GM12873 (cell line): Measurements from ENCODE around the gene CACNA2D2.

Source experiments
- CTCF ChIP-seq: IDR thresholded peaks from 2 replicates; pipeline ENCODE4 v1.5.1; 2012; ENCODE audit warnings: low read depth, mild to moderate bottlenecking, moderate library complexity, low read length, control low read depth; ENCODE audit not compliant: insufficient read depth; ENCODE audit errors: missing control alignments

CACNA2D2 gene

GRCh38 chr3:50517721-50518206 is 14.3 kb upstream of the CACNA2D2 start:
- TF ChIP-seq CTCF, result no peak

GRCh38 chr3:50516440-50516871 is 13.0 kb upstream of the CACNA2D2 start:
- TF ChIP-seq CTCF, result no peak

GRCh38 chr3:50515565-50516439 is 12.4 kb upstream of the CACNA2D2 start:
- no peak for TF ChIP-seq CTCF

GRCh38 chr3:50512131-50512530 is 8.7 kb upstream of the CACNA2D2 start:
- TF ChIP-seq CTCF, result no peak

GRCh38 chr3:50510325-50510724 is 6.9 kb upstream of the CACNA2D2 start:
- no peak for TF ChIP-seq CTCF

GRCh38 chr3:50509715-50510114 is 6.3 kb upstream of the CACNA2D2 start:
- TF ChIP-seq CTCF, result no peak

GRCh38 chr3:50508821-50509220 is 5.4 kb upstream of the CACNA2D2 start:
- no peak for TF ChIP-seq CTCF
